ENCODE measurements around the gene LYL1. TPM values are rescaled to one million over a fixed set of nuclear protein-coding genes. Genes with fewer than 3 reads are reported as not detected.

Gene LYL1
- total and polyA plus RNA-seq, 9 of the 15 experiments (the other 6 are each of a cell fraction or from before 2014, with no cell fraction given): 1.3 to 266 (median 34.0) TPM

- TF ChIP-seq CBFB (CRISPR knock-in tag; IDR thresholded peaks at IDR 0.05): peak; percentile 88; the same call in 1 of the 2 replicates
- TF ChIP-seq SRSF7 (optimal IDR thresholded peaks at IDR 0.05; ENCODE audit: low read depth, low read length): no peak
- no peak for TF ChIP-seq FOXK1 (CRISPR knock-in tag; IDR thresholded peaks at IDR 0.05; ENCODE audit: borderline replicate concordance)
- TF ChIP-seq TGIF2 (CRISPR knock-in tag; IDR thresholded peaks at IDR 0.05): no peak
- TF ChIP-seq ZNF12 (CRISPR knock-in tag; IDR thresholded peaks at IDR 0.05): no peak
- no peak for TF ChIP-seq CSDE1 (IDR thresholded peaks at IDR 0.05)
- TF ChIP-seq ZNF785 (CRISPR knock-in tag; IDR thresholded peaks at IDR 0.05): no peak
- peak; percentile 97 for TF ChIP-seq MBD2 (IDR thresholded peaks at IDR 0.05; ENCODE audit: borderline replicate concordance, low read depth)
- TF ChIP-seq ARHGAP35 (IDR thresholded peaks at IDR 0.05; ENCODE audit: partially characterized antibody): peak; percentile 58
- TF ChIP-seq HDAC2 (IDR thresholded peaks at IDR 0.05): peak; percentile 44; the same call in 1 of the 2 replicates
- no peak for TF ChIP-seq HNRNPL (IDR thresholded peaks at IDR 0.05; ENCODE audit: low read depth, low read length)
- TF ChIP-seq MEIS2 (IDR thresholded peaks at IDR 0.05; ENCODE audit: partially characterized antibody): no peak
- TF ChIP-seq MCM5 (IDR thresholded peaks at IDR 0.05; ENCODE audit: low read depth): no peak
- peak; percentile 32 for TF ChIP-seq HDAC3 (IDR thresholded peaks at IDR 0.05; ENCODE audit: borderline replicate concordance, partially characterized antibody)
- TF ChIP-seq RB1 (IDR thresholded peaks at IDR 0.05; ENCODE audit: low read depth): no peak
- TF ChIP-seq ELF1 (tag; IDR thresholded peaks at IDR 0.05): no peak
- TF ChIP-seq HDAC6 (IDR thresholded peaks at IDR 0.05; ENCODE audit: low read depth, low read length): no peak
- peak; percentile 82; the same call in 1 of the 2 replicates for TF ChIP-seq THRB (CRISPR knock-in tag; conservative IDR thresholded peaks at IDR 0.05)
- TF ChIP-seq HEY1 (CRISPR knock-in tag; IDR thresholded peaks at IDR 0.05; ENCODE audit: borderline replicate concordance): no peak
- no peak for TF ChIP-seq HDAC8 (tag; IDR thresholded peaks at IDR 0.05)
- peak; percentile 75; the same call in 1 of the 2 replicates for TF ChIP-seq THRAP3 (IDR thresholded peaks at IDR 0.05; ENCODE audit: borderline replicate concordance)
- no peak for TF ChIP-seq CGGBP1 (CRISPR knock-in tag; IDR thresholded peaks at IDR 0.05)
- TF ChIP-seq BRD9 (IDR thresholded peaks at IDR 0.05; ENCODE audit: low read depth, partially characterized antibody): no peak
- no peak for TF ChIP-seq ZBTB17 (CRISPR knock-in tag; IDR thresholded peaks at IDR 0.05)
- 0 out of 2 replicates have a peak, but pooled peaks have one; percentile 39 for TF ChIP-seq NCOR1 (IDR thresholded peaks at IDR 0.05)
- TF ChIP-seq GATAD2A (IDR thresholded peaks at IDR 0.05): peak; percentile 59; the same call in 1 of the 2 replicates
- TF ChIP-seq ZBED1 (IDR thresholded peaks at IDR 0.05): no peak
- no peak for TF ChIP-seq ZNF324 (CRISPR knock-in tag; IDR thresholded peaks at IDR 0.05)
- TF ChIP-seq ZFP1 (CRISPR knock-in tag; IDR thresholded peaks at IDR 0.05): no peak
- TF ChIP-seq ELK3 (CRISPR knock-in tag; IDR thresholded peaks at IDR 0.05): no peak
- no peak; the same call in 1 of the 2 replicates for TF ChIP-seq HDGF (IDR thresholded peaks at IDR 0.05)
- TF ChIP-seq MTA1 (IDR thresholded peaks at IDR 0.05; ENCODE audit: borderline replicate concordance): peak; percentile 70; the same call in 1 of the 2 replicates
These were observed 2.5 kb downstream of the LYL1 start (continued) for GRCh38 chr19:13100031-13100588.

Measured in K562 (cell line).